ENCODE results near the gene ITPK1. TPM values are rescaled to one million over a fixed set of nuclear protein-coding genes. Genes with fewer than 3 reads are reported as not detected.

Gene ITPK1
- total RNA-seq, 1 donor from 2014 or later = 66.9 TPM

DNA sequence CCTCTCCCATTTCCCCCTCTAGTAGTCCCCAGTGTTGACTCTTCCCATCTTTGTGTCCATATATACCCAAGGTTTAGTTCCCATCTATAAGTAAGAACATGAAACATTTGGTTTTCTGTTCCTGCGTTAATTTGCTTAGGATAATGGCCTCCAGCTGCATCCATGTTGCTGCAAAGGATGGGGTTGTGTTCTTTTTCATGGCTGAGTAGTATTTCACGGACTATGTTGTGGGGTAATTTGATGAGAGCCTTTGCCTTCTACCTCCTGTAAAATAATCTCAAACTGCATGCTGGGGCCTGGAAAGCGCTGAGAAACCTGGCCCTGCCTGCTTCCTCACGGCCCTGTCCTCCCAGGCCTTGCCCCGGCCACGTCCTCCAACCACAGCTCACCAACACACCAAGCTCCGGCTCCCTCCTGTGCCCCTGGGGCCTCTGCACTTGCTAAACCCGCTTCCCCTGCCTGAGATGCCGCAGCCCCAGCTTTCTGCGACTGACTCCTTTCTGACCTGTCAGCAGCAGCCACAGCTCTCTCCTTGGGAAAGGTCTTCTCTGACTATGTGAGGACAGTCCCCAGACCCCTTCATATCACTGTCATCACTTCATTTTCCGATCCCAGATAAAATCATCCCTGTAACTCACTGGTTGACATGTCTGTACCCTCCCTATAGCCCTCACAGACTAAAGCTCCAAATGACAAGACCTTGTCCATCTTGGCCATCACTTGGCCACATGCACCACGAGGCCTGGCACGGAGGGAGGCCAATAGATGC, 19.8 kb downstream of the ITPK1 start:
- Mint-ChIP-seq H3K36me3 (ENCODE audit: low read depth) (no peaks in the 10 kb centered on the region), H3K4me1 (ENCODE audit: low read depth) (peaks cover 10% of the 10 kb centered on the region), H3K9me3 (no peaks in the 10 kb centered on the region), H3K4me3 (ENCODE audit: low read depth) (no peak overlapping the region), H3K27ac (no peak overlapping the region), H3K27me3 (ENCODE audit: low read depth) (no peaks in the 10 kb centered on the region)
- intact Hi-C loops (cut with micrococcal nuclease) = no loop called here
- no peak for DNase-seq (ENCODE audit: low spot score)

DNA sequence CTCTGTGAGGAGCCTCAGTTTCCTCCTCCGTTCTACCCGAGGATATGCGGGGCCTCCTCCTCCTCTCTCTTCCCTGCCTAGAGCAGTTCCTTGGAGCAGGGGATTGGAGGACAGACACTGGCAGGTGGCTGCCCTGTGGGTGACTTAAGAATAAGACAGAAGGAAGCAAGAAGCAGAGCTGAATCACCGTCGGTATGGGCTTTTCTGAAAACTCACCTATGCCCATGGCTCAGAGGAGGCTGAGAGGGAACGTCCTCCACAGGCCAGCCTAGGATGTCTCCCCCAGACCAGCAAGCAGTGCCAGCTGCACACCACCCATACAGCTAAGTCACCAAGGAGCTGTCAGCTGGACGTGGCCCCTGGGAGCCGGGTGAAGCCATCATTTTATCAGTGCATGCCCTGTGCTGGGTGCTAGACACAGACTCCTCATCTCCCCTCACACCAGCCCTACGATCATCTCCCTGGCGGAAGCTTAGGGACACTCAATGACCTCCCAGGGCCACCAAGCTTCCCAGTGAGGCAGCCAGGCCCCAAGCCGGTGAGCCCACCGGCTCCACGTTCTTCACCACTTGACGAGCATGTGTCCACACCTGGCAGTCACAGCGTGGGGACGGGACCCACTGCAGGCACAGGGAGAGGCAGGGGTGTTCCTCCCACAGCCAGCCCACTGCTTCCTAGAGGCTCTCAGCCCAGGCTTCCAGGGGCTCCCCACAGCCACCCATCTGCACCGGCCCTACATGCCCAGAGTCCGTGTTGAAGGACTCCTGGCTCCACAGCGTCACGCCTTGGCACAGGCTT, 21.4 kb downstream of the ITPK1 start:
- Mint-ChIP-seq H3K27me3 (ENCODE audit: low read depth) (no peaks in the 10 kb centered on the region), H3K36me3 (ENCODE audit: low read depth) (no peaks in the 10 kb centered on the region), H3K4me1 (ENCODE audit: low read depth) (peaks cover 4% of the 10 kb centered on the region), H3K27ac (no peak overlapping the region), H3K9me3 (no peaks in the 10 kb centered on the region), H3K4me3 (ENCODE audit: low read depth) (no peak overlapping the region)
- intact Hi-C loops (cut with micrococcal nuclease) = no loop called here
- DNase-seq (ENCODE audit: low spot score) = no peak

DNA sequence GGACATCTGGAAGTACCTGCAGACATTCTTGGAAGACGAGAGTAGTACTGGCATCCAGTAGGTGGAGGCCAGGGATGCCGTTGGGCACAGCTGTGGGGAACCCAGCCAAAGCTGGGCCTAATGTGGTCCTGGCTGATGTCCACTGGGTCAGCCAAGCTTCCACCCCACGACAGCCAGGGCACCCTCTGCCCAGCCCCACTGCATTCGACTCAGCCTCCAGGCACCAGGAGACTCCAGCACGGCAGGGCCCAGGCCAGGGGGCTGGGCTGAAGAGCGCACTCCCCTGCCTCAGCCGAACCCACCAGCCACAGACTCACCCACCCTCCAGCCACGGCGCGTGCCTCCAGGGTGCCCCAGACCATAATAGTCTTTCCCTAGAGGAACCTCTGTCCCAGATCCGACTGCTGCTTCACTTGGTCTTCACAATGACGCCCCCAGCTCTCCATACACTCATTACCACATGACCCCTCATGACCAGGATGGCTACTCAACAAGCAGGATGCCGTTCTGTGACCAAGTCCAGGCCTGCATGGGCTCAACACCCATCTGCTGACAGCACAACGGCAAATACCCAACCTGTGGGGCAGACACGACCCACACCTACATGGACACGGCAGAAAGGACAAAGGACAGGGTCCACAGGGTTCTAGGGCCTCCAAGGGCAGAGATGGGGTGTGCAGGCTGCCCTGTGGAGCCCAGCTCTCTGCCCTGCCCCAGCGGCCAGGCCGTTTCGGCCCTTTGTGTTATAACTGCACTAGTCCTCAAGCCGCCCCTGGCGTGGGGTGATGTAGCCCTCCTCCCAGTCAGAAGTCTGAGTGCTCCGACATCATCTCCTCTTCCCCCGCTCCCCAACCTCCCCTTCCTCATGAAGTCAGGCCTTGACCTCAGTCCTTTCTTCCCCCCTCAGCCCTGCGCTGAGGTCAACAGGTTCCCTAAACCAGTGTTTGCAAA, 22.8 kb downstream of the ITPK1 start:
- peaks cover 4% of the 10 kb centered on the region for H3K4me1 Mint-ChIP-seq (ENCODE audit: low read depth)
- H3K27me3 Mint-ChIP-seq (ENCODE audit: low read depth) = no peaks in the 10 kb centered on the region
- intact Hi-C loops (cut with micrococcal nuclease) = no loop called here
- DNase-seq (ENCODE audit: low spot score) = no peak
- no peak overlapping the region for H3K27ac Mint-ChIP-seq
- H3K4me3 Mint-ChIP-seq (ENCODE audit: low read depth) = no peak overlapping the region
- no peaks in the 10 kb centered on the region for H3K36me3 Mint-ChIP-seq (ENCODE audit: low read depth)
- no peaks in the 10 kb centered on the region for H3K9me3 Mint-ChIP-seq

DNA sequence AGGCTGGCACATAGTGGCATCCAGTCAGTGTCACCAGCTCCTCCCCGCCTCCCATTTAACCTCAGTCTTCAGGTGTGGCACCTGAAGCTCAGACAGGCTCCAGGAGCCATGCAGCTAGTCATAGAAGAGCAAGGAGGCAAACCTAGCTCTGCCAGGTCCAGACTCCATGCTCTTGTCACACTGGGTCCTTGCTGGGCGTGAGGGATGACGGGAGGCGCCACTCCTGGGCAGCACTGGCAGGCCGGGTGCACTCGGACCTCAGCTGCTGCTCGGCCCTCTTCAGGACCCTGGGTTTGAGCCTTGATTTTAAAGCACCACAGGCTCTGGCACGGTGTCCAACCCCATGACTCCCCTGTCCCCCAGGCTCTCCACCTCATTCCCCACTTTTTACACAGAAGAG, 24.1 kb downstream of the ITPK1 start:
- H3K9me3 Mint-ChIP-seq = no peaks in the 10 kb centered on the region
- intact Hi-C loops (cut with micrococcal nuclease) = no loop called here
- DNase-seq (ENCODE audit: low spot score) = no peak
- H3K36me3 Mint-ChIP-seq (ENCODE audit: low read depth) = no peaks in the 10 kb centered on the region
- H3K27me3 Mint-ChIP-seq (ENCODE audit: low read depth) = no peaks in the 10 kb centered on the region
- peaks cover 9% of the 10 kb centered on the region for H3K4me1 Mint-ChIP-seq (ENCODE audit: low read depth)
- H3K27ac Mint-ChIP-seq = no peak overlapping the region
- no peak overlapping the region for H3K4me3 Mint-ChIP-seq (ENCODE audit: low read depth)

DNA sequence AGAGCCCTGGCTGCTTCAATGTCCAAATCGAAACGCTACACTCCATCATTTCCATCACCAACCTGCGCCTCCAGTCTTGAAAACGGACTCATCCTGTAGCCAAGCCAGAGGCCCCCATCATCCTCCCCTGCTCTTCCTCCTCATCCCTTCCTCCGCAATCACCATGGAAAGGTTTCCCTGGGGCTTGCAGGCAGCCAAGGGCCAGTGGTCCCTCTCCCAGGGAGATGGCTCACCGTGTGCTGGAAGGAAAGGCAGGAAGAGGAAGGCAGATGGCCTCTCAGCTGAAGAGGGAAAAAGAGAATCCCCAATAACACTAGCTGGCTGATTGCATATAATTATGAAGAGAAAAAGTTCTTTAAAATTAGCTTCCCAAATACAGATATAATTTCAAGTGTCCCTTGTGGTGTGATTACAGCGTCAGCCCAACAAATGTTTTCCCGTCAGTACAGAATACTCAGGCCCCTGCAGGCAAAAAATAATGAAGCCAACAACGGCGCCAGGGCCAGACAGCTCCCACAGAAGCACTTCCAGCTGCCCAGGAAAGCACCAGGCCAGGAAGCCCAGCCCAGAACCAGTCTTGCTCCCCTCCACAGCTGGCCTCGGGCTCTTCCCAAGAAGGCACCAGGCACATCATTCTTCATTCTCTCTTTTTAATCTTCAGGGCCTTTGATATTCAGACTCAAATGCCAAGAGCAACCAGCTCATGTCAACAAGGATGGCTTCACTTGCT, 24.7 kb downstream of the ITPK1 start:
- Mint-ChIP-seq H3K27ac (no peak overlapping the region), H3K27me3 (ENCODE audit: low read depth) (no peaks in the 10 kb centered on the region), H3K9me3 (no peaks in the 10 kb centered on the region), H3K36me3 (ENCODE audit: low read depth) (no peaks in the 10 kb centered on the region), H3K4me1 (ENCODE audit: low read depth) (peaks cover 10% of the 10 kb centered on the region), H3K4me3 (ENCODE audit: low read depth) (no peak overlapping the region)
- no peak for DNase-seq (ENCODE audit: low spot score)
- intact Hi-C loops (cut with micrococcal nuclease) = no loop called here

DNA sequence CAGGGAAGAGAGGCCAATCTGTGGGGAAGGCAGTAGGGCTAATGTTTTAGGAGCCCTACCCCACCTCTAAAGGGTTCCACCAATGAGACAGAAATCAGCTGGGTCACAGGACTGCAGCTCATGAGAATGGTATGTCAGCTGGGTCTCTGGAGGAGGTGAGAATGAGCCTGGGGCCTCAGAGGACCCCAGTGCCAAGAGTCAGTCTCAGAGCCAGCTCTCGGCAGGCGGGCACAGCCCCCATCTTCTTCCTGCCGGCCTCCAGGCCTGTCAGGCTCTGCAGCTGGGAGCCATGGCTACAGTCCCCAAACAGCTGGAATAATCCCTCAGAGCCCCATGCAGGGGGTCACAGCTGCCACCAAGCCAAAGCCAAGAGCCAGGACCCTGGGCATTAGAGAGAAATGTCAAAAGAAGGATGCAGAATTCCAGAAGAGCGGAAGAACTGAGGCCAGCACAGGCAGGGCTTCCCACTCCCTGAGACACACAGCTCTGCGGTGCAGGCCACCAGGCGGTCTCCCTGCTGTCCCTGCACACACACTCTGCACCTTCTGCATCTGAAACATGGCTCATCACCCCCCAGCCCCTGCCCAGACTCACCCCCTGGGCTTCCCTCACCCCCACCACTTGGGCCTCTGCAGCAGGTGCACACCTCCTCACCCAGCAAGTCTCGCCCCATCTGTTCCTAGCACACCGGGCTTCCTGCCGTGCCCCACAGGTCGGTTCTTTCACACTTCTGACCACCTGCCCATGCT, 26.0 kb downstream of the ITPK1 start:
- H3K4me3 Mint-ChIP-seq (ENCODE audit: low read depth) = no peak overlapping the region
- intact Hi-C loops (cut with micrococcal nuclease) = no loop called here
- no peak overlapping the region for H3K27ac Mint-ChIP-seq
- H3K4me1 Mint-ChIP-seq (ENCODE audit: low read depth) = peaks cover 10% of the 10 kb centered on the region
- no peaks in the 10 kb centered on the region for H3K27me3 Mint-ChIP-seq (ENCODE audit: low read depth)
- H3K36me3 Mint-ChIP-seq (ENCODE audit: low read depth) = no peaks in the 10 kb centered on the region
- H3K9me3 Mint-ChIP-seq = no peaks in the 10 kb centered on the region
- no peak for DNase-seq (ENCODE audit: low spot score)

DNA sequence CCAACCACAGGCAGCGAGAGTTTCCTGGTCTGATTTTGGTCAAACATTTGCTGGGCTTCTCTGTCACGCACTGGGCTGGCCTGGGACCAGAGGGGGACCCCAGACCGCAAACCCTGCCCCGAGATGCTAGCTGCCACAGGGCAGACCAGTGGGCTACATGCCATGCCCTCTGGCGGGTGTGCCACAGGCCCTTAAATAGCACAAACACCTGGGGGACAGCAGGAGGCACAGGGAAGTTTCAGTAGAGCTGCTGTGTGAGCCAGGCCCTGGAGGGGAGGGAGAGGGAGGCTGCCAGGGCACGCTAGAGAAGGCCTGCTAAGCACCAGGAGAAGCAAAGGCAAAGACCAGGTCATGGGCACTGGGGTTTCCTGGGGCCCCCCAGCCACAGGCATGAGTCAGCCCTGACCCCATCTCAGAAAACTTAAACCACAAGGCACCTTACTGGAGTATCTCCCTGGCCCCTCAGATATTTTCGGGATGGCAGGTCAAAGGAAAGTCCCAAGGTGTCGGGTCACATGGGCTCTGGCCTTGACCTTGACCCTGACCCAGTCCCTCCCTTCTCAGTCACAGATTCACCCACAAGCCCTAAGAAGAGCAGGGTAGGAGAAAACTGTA, 29.2 kb downstream of the ITPK1 start:
- H3K4me3 Mint-ChIP-seq (ENCODE audit: low read depth) = no peak overlapping the region
- H3K9me3 Mint-ChIP-seq = no peaks in the 10 kb centered on the region
- peaks cover 4% of the 10 kb centered on the region for H3K36me3 Mint-ChIP-seq (ENCODE audit: low read depth)
- intact Hi-C loops (cut with micrococcal nuclease) = no loop called here
- DNase-seq (ENCODE audit: low spot score) = no peak
- H3K27ac Mint-ChIP-seq = peak overlapping the region; percentile 12
- H3K27me3 Mint-ChIP-seq (ENCODE audit: low read depth) = no peaks in the 10 kb centered on the region
- peaks cover 20% of the 10 kb centered on the region for H3K4me1 Mint-ChIP-seq (ENCODE audit: low read depth)

DNA sequence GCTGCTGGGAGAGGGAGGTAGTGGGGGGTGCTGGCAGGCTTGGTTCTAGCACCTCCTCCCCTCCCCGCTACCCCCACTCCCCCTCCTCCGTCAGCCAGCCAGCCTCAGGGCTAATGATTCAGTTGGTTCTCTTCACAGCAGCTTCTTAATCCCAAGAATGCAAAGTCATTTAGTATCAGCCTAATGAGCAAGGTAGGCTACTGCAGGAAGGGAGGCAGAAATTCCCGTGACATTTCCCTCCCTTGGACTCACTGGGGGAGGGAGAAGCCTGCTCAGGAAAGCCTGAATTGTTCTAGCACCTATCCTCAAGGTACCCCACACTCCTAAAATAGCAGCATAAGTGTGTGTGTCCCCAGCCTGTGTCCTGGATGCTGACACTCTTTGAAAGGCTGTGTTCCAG, 29.8 kb downstream of the ITPK1 start:
- no peak for DNase-seq (ENCODE audit: low spot score)
- no peak overlapping the region for H3K27ac Mint-ChIP-seq
- H3K27me3 Mint-ChIP-seq (ENCODE audit: low read depth) = no peaks in the 10 kb centered on the region
- no peak overlapping the region for H3K4me3 Mint-ChIP-seq (ENCODE audit: low read depth)
- intact Hi-C loops (cut with micrococcal nuclease) = no loop called here
- no peaks in the 10 kb centered on the region for H3K9me3 Mint-ChIP-seq
- H3K36me3 Mint-ChIP-seq (ENCODE audit: low read depth) = peaks cover 4% of the 10 kb centered on the region
- H3K4me1 Mint-ChIP-seq (ENCODE audit: low read depth) = peaks cover 23% of the 10 kb centered on the region

DNA sequence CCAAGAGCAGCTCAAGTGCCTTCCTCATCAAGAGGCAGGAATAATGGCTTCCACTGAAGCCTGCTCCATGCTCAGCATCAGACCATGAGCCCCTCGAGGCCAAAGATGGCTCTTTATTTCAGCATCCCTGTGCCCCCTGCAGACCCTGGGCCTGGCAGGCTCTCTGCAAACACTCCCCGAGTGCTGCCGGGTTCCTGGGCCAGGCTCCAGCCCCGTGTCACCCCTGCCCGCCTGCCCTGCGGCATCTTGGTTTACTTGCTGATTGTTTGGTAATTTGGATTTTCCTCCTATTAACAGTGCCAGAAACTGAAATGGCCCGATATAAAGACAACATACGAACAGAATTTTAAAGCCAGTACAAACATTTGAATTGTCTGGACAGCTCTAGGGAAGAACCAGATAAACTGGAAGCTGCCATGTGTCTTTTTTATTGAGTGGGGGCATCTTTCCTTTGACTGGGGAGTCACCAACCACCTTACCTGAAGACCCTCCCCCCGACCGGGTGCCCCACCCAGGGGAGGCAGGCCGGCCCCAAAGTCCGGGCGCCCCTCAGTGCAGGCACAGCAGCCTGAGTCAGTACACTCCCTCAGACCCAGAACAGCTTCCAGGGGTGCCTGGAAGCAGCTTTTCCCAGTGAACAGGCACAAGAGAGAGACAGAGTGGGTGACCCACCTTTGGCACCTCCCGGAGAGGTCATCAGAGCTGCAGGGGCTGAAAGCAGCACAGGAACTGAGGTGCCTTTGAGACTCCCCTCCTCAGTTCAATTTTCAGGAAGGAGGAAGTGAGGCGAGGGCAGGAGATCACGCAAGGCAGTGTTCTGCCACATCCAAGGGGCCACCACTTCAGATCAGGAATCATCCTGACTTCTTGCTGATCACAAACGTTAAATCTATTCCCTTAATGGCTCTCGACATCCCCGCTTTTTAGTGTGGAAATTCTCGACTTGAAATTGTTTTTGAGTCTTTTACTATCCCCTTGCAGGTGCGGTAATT, 30.6 kb downstream of the ITPK1 start:
- peaks cover 23% of the 10 kb centered on the region for H3K4me1 Mint-ChIP-seq (ENCODE audit: low read depth)
- no peak overlapping the region for H3K27ac Mint-ChIP-seq
- peaks cover 4% of the 10 kb centered on the region for H3K36me3 Mint-ChIP-seq (ENCODE audit: low read depth)
- H3K4me3 Mint-ChIP-seq (ENCODE audit: low read depth) = no peak overlapping the region
- no peaks in the 10 kb centered on the region for H3K27me3 Mint-ChIP-seq (ENCODE audit: low read depth)
- no peak for DNase-seq (ENCODE audit: low spot score)
- no peaks in the 10 kb centered on the region for H3K9me3 Mint-ChIP-seq
- intact Hi-C loops (cut with micrococcal nuclease) = no loop called here

DNA sequence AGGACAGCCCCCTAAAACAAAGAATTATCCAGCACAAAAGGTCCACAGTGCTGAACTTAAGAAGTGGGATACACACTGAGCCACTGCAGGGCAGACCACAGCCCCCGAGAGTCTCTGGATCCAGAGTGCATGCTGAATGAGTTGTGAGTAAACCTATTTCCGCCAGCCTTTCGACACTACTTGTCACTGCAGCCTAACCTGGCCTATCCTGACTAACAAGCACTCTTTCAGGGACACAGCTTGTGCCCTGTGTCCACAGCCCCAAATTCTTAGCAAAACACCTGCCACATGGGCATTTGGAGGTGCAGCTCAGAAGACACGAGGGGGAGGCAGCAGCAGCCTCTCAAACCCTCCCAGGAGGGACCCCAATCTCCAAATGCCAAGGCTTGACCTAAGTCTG, 31.3 kb downstream of the ITPK1 start:
- DNase-seq (ENCODE audit: low spot score) = no peak
- H3K4me1 Mint-ChIP-seq (ENCODE audit: low read depth) = peaks cover 26% of the 10 kb centered on the region
- no peaks in the 10 kb centered on the region for H3K27me3 Mint-ChIP-seq (ENCODE audit: low read depth)
- H3K4me3 Mint-ChIP-seq (ENCODE audit: low read depth) = no peak overlapping the region
- intact Hi-C loops (cut with micrococcal nuclease) = no loop called here
- no peak overlapping the region for H3K27ac Mint-ChIP-seq
- H3K9me3 Mint-ChIP-seq = no peaks in the 10 kb centered on the region
- H3K36me3 Mint-ChIP-seq (ENCODE audit: low read depth) = peaks cover 4% of the 10 kb centered on the region

DNA sequence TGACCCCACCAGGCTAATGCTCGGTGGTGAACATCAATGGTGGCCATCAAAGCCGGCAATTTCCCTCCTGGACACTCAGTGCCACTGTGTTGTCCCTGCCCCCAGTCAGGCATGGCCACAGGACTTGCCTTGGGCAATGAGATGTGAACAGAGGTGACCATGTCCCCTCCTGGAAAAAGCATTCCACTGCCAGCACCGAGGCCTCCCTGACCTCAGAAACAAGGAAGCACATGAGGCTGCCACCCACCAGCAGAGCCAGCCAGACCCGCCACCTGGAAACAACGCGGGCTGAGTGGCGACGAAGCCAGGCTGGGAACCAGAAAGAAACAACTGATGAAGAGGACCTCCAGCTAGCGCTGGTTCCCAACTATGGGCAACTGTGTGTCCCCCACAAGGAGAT, 31.8 kb downstream of the ITPK1 start:
- Mint-ChIP-seq H3K4me1 (ENCODE audit: low read depth) (peaks cover 26% of the 10 kb centered on the region), H3K4me3 (ENCODE audit: low read depth) (no peak overlapping the region), H3K27ac (no peak overlapping the region)

More for the DNA sequence above, 31.8 kb downstream of the ITPK1 start:
- H3K36me3 Mint-ChIP-seq (ENCODE audit: low read depth) = peaks cover 4% of the 10 kb centered on the region
- no peaks in the 10 kb centered on the region for H3K27me3 Mint-ChIP-seq (ENCODE audit: low read depth)
- DNase-seq (ENCODE audit: low spot score) = no peak
- no peaks in the 10 kb centered on the region for H3K9me3 Mint-ChIP-seq
- intact Hi-C loops (cut with micrococcal nuclease) = no loop called here

All from activated T-helper 2 cell treated with anti-CD3 and anti-CD28 coated beads, Interferon-gamma antibody, Interleukin-2, Interleukin-4, amounts not matched to agents 10 μg/mL and 5 μg/mL and 100 μg/mL, durations not matched to agents 14 hours and 24 hours and 36 hours (primary cell).